ENCODE results near the gene NLRC5.

Gene NLRC5

DNA sequence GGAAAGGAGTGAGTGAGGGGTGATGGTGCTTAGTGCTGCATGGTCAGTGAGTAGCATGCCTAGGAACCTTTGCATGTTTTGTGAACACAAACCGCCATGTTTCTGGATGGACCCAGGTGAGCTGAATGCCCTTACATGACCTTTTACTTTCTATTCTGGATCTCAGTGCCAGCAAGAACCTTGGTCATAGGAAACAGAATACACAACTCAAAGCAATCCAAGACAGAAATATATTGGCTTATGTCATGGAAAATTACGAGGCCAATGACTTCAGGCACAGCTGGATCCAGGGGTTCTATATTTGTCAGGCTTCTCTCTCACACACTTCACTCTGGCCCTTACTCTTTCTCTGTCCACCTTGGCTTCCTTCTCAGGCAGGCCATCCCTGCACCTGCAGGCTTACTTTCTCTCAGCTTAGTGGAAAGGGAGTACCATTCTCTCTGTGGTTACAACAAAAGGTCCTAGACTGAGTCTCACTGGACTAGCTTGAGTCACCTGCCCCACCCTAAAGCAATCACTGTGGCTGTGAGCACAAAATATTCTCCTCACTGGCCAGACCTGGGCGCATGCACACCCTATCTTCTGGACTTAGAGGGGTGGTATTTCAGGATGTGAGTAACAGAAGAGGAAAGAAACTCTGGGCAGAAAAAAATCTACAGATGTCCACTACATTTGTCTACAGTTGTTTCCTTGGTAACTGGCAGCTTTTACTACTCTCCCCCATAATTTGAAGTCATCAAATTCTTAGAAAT lies 82.7 kb downstream of the NLRC5 start:
- no peak for DNase-seq (ENCODE audit: low spot score)
- TF ChIP-seq, protein P1, sequence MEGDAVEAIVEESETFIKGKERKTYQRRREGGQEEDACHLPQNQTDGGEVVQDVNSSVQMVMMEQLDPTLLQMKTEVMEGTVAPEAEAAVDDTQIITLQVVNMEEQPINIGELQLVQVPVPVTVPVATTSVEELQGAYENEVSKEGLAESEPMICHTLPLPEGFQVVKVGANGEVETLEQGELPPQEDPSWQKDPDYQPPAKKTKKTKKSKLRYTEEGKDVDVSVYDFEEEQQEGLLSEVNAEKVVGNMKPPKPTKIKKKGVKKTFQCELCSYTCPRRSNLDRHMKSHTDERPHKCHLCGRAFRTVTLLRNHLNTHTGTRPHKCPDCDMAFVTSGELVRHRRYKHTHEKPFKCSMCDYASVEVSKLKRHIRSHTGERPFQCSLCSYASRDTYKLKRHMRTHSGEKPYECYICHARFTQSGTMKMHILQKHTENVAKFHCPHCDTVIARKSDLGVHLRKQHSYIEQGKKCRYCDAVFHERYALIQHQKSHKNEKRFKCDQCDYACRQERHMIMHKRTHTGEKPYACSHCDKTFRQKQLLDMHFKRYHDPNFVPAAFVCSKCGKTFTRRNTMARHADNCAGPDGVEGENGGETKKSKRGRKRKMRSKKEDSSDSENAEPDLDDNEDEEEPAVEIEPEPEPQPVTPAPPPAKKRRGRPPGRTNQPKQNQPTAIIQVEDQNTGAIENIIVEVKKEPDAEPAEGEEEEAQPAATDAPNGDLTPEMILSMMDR (IDR thresholded peaks at IDR 0.05; ENCODE audit: extremely low read depth, missing control alignments) = no peak

DNA sequence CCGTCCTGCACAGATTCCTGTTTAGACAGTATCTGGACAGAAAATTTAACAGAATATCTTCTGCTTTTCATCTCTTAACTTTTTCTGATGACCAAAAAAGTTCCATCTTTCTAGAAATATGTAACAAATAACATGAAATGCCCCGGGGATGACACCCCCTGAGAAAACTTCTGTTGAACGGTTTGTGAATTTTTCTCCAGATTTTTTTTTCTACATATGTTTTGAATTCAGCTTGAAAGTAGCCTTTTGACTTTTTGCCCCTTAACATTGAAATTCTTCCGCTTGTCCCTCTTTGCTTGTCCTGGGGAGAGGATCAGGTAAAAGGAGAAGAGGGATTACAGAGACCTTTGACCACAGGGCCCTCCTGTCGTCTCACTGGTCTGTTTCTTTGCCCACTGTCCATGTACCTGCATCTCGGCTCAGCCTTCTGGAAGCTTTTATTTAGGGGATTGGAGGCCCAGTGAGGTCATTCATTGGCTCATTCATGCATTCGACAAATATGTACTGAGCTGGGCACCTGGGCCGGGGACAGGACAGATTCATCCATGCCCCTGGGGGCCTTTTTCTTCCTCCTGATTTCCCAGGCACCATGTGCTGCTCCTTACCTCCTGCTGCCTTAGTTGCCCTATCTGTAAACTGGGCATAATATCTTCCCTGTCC lies 83.4 kb downstream of the NLRC5 start:
- TF ChIP-seq, protein P1 (IDR thresholded peaks at IDR 0.05; ENCODE audit: extremely low read depth, missing control alignments) = no peak
- no peak for DNase-seq (ENCODE audit: low spot score)

DNA sequence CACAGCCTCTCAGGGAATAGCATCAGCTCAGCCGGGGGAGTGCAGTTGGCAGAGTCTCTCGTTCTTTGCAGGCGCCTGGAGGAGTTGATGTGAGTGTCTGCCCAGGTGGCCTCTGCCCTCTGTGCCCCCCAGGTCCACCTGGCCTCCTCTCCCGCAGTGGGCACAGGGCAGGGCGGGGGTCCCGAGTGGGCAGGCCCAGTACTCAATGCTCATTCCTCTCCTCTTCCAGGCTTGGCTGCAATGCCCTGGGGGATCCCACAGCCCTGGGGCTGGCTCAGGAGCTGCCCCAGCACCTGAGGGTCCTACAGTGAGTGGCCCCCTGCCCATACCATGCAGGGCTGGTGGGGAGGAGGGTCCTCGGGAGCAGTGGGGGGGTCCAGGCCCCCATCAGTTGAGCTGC lies 88.4 kb downstream of the NLRC5 start:
- TF ChIP-seq, protein P1 (IDR thresholded peaks at IDR 0.05; ENCODE audit: extremely low read depth, missing control alignments) = no peak
- no peak for DNase-seq (ENCODE audit: low spot score)

DNA sequence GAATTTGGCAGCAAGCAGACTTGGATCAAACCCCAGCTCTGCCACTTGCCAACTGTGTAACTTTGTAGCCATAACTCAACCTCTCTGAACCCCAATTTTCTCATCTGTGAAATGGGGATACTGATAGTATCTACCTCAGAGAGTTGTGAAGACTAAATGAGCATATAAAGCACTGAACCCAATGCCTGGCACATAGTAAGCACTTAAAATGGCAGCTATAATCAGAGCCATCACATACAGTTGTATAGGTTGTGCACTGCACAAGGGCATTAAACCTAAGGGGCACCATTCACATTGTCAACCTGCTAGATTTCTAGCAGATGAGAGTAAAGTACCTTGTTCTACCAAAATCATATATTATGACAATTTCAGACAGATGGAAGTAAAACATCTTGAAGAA lies 92.4 kb downstream of the NLRC5 start:
- TF ChIP-seq, protein P1 (IDR thresholded peaks at IDR 0.05; ENCODE audit: extremely low read depth, missing control alignments) = no peak
- DNase-seq (ENCODE audit: low spot score) = no peak

DNA sequence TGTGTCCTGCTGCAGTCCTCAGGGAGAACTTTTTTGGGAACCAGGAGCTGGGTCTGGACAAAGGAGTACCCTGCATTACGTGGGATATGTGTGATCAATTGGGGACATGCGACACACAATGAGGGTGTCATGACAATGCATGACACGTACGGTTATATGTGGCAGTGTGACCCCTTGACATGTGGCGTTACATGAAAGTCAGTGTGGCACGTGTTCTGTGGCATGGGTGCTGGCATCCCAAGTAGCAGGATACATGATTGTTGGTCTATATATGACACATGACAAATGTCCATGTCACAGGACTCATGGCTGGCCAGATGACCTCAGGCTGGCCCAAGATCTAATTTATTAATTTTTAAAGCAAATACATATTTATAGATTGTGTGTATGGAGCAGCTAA lies 93.3 kb downstream of the NLRC5 start:
- TF ChIP-seq, protein P1 (IDR thresholded peaks at IDR 0.05; ENCODE audit: extremely low read depth, missing control alignments) = no peak
- no peak for DNase-seq (ENCODE audit: low spot score)

DNA sequence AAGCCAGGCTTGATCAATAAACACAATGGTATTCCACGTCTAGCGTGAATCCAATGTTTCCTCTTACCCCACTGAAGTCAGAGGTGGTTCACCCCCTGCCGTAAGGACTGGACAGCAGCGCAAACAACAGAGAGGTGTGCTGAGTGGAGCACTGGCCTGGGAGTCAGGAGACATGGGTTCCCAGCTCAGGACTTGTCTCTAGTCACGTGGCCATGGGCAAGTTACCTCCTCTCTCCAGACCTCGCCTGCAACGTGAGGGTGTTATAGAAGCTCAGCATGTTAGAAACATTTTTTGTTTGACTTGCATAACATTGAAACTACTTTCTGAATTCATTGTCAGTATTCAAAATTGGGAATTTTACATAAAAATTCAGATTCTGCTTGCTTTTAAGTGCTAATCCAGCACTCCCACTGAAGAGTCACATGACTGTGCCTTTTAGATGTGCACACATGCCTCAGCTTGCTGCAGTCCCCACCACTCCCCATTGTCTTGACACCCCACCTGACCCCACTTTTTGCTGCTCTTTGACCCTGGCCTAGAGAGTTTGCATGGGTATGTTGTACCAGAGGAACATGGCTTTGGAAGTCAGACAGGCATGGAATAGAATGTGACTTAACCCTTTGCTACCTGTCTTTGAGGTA lies 94.2 kb downstream of the NLRC5 start:
- DNase-seq (ENCODE audit: low spot score) = no peak
- TF ChIP-seq, protein P1 (IDR thresholded peaks at IDR 0.05; ENCODE audit: extremely low read depth, missing control alignments) = no peak

DNA sequence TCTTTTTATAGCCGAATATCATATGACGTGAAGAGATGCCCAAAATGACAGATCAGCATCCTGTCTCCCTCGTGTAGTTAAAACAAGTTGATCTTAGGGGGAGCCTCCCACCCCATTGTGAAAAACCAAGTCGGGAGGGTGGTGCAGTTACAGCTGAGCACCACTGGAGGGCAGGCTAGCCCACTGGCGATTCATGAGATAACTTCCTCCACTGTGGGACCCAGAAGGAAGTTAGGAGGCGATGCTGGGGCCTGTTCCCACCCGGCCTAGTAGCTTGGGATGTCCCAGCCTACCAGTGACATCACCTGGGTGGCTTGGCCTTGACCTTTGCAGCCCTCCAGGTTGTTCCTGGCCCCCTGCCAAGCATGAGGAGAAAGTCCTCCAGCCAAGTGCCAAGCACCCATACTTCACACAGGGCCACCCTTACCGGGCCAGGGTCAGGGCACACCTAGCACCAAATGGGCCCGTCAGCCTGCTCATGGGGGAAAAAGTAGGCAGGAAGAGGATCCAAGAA lies 95.0 kb downstream of the NLRC5 start:
- TF ChIP-seq, protein P1 (IDR thresholded peaks at IDR 0.05; ENCODE audit: extremely low read depth, missing control alignments) = peak; percentile 97
- peak; percentile 88 for DNase-seq (ENCODE audit: low spot score)

All from GM20000 (cell line).